H7 (cell line): Measurements from ENCODE around the gene RAB34. TPM values are rescaled to one million over a fixed set of nuclear protein-coding genes. Genes with fewer than 3 reads are reported as not detected.
A peak's percentile ranks its signal among the peaks of the same experiment; 100 is the strongest.

Experiments
- DNase-seq: peaks from one replicate; pipeline ENCODE4 v3.0.0; 2012
- H3K27me3 ChIP-seq: 2 replicates; pipeline ENCODE4 v1.6.0; 2011; ENCODE audit warnings: mild to moderate bottlenecking, low read length; ENCODE audit not compliant: control insufficient read depth, insufficient read depth
- H3K36me3 ChIP-seq: replicated peaks from 2 replicates; pipeline ENCODE4 v1.5.1; 2011; ENCODE audit warnings: low read length; ENCODE audit not compliant: control insufficient read depth, insufficient read depth
- H3K4me3 ChIP-seq: 2 replicates; pipeline ENCODE4 v1.5.1; 2011; ENCODE audit warnings: low read depth, mild to moderate bottlenecking, control low read depth, low read length, moderate library complexity; ENCODE audit not compliant: insufficient read depth
- total RNA-seq: library from RNA; depleted of rRNA; stranded (reverse); fragments of >200 nt; shearing (Covaris generic); gene quantifications from 2 replicates; pipeline ENCODE4 v1.2.3, GENCODE V29; 2014

The RAB34 gene
- total RNA-seq, 1 experiment from 2014 or later: 284 TPM

DNA sequence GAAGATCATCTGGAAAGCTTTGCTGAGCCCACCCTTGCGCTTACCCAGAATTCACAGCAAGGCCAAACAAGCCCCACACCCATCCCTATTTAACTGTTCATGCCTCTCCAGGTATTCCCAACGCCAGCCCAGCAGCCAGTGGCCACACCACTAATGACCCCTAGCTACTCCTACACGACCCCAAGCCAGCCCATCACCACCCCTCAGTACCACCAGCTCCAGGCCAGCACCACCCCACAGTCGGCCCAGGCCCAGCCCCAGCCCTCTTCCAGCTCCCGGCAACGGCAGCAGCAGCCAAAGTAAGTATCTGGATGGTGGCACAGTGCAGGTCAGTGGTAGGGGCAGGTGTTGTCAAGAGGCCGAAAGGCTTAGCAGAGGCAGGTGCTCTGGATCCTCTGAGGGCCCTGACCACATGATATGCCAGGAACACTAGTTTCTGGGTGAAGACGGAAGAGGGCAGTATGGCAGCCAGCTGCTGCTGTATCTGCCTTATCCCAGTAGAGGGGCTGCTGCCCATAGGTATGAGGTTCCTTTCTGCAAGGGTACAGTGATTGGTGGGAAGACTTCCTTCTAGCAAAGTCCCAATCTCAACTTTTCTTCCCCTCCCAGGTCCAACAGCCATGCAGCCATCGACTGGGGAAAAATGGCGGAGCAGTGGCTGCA is 16.7 kb downstream of the RAB34 start:
- Histone ChIP-seq H3K36me3 (peaks cover 61% of the 10 kb centered on the region), H3K4me3 (no peak overlapping the region), H3K27me3 (no peaks in the 10 kb centered on the region)
- peak; percentile 55 for DNase-seq

DNA sequence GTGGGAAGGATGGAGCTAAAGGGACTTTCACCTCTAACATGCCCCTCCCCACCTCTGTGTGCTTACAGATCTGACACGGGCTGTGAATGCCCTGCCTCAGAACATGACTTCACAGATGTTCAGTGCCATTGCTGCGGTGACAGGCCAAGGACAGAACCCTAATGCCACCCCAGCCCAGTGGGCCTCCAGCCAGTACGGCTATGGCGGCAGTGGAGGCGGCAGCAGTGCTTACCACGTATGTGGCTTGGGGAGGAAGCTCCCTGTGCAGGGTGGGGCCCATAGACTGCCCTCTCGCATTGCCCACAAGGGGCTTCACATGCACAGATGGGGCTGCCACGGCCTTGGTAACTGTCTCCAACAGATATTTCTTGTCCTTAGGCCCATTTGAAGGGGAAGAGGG is 17.4 kb downstream of the RAB34 start:
- no peak for DNase-seq
- Histone ChIP-seq H3K36me3 (peaks cover 65% of the 10 kb centered on the region), H3K4me3 (no peak overlapping the region), H3K27me3 (no peaks in the 10 kb centered on the region)

GRCh38 chr17:28698253-28698941 is 19.3 kb downstream of the RAB34 start:
- H3K36me3 ChIP-seq: peaks cover 77% of the 10 kb centered on the region
- no peak for DNase-seq
- H3K27me3 ChIP-seq: no peaks in the 10 kb centered on the region
- H3K4me3 ChIP-seq: no peak overlapping the region

- Histone ChIP-seq H3K27me3 (no peaks in the 10 kb centered on the region), H3K4me3 (no peak overlapping the region), H3K36me3 (peaks cover 59% of the 10 kb centered on the region)
- DNase-seq: no peak
Measured at GRCh38 chr17:28693869-28694268, 23.8 kb downstream of the RAB34 start.

DNA sequence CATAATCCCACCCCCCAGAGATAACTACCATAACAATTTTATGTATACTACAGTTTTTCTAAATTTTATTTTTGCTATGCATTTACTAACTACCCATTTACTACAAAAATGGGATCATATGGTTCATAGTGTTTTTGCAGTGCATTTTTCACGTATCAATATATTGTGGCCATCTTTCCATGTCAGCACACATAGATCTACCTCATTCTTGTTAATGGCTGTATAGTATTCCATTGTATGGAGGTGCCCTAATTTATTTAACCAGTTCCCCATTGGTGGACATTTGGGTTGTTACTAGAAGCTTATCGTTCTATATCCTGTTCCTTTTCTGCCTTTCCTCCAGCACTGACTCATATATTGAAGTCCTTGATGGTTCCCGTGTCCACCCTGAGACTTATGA is 28.7 kb downstream of the RAB34 start:
- peaks cover 62% of the 10 kb centered on the region for H3K36me3 ChIP-seq
- H3K27me3 ChIP-seq: no peaks in the 10 kb centered on the region
- no peak overlapping the region for H3K4me3 ChIP-seq
- no peak for DNase-seq

DNA sequence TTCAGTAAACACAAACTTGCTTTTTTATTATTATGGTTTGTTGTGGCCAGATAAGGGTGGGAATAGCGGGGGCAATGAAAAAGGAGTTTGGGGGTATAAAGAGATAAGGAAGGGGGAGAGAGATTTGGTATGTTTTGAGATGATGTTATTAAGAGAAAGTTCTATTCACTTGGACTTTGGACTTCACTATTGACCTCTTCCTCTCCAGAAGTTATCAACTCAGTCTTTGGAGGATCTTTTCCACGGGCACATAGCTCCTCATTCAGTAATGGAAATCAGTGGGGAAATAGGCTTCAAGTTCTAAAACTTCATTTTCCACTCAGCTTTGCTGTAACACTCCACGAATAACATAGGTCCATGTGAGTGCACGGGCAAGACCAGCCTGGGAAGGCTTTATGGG is 29.2 kb downstream of the RAB34 start:
- no peak for DNase-seq
- peaks cover 59% of the 10 kb centered on the region for H3K36me3 ChIP-seq
- no peak overlapping the region for H3K4me3 ChIP-seq
- no peaks in the 10 kb centered on the region for H3K27me3 ChIP-seq

DNA sequence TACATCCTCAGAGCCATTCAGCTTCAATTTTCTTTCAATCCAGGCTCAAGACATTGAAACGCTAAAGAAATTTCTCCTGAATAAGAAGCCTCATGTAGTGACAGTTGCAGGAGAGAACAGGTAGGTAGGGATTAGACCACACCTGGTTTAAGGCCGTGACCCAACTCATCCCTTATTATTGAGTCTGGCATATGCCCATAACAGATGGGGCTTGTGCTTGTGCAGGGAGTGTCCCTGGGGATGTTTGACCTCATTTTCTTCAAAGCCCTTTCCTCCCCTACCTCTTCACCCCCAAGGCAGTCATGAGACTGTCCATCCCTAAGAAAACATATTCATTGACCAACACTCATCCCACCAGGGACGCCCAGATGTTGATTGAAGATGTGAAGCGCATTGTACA is 31.4 kb downstream of the RAB34 start:
- Histone ChIP-seq H3K4me3 (no peak overlapping the region), H3K27me3 (no peaks in the 10 kb centered on the region), H3K36me3 (peaks cover 78% of the 10 kb centered on the region)
- no peak for DNase-seq

GRCh38 chr17:28685366-28685765 is 32.3 kb downstream of the RAB34 start:
- Histone ChIP-seq H3K4me3 (no peak overlapping the region), H3K36me3 (peaks cover 77% of the 10 kb centered on the region), H3K27me3 (no peaks in the 10 kb centered on the region)
- DNase-seq: no peak

GRCh38 chr17:28684963-28685362 is 32.7 kb downstream of the RAB34 start:
- peaks cover 74% of the 10 kb centered on the region for H3K36me3 ChIP-seq
- no peak for DNase-seq
- H3K4me3 ChIP-seq: no peak overlapping the region
- no peaks in the 10 kb centered on the region for H3K27me3 ChIP-seq

DNA sequence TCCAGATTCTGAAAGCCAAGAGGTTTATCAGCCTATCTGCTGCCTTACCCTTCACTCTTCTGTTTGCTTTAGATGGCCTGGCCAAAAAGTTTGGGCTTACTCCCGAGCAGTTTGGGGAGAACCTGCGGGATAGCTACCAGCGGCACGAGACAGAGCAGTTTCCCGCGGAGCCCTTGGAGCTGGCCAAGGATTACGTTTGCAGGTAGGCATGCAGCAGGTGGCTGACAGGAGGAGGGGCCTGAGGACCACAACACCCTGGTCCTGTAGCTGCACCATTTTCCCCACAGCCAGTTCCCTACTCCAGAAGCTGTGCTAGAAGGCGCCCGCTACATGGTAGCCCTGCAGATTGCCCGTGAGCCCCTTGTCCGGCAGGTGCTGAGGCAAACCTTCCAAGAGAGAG is 35.0 kb downstream of the RAB34 start:
- no peak for DNase-seq
- Histone ChIP-seq H3K4me3 (no peak overlapping the region), H3K36me3 (peaks cover 68% of the 10 kb centered on the region), H3K27me3 (no peaks in the 10 kb centered on the region)

GRCh38 chr17:28675980-28676379 is 41.7 kb downstream of the RAB34 start:
- Histone ChIP-seq H3K36me3 (peaks cover 55% of the 10 kb centered on the region), H3K27me3 (no peaks in the 10 kb centered on the region), H3K4me3 (no peak overlapping the region)
- peak; percentile 55 for DNase-seq

DNA sequence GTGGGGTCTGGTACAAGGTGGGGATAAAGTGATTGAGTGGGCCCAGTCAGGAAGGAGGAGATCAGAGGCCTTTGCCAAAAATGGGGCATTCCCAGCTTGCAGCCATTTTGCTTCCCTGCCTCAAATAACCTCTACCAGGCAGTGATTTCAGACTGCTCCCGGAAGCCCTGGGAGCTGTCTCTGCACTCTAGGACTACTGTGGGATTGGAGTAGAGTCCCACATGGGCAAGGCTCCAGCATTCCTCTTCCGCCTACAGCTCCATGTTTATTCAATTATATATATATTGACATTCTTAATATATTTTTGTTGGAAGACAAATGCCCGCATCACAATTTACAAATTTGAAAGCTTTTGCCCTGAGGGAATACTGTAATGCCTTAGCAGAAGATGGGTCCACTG is 42.2 kb downstream of the RAB34 start:
- Histone ChIP-seq H3K27me3 (no peaks in the 10 kb centered on the region), H3K36me3 (peaks cover 54% of the 10 kb centered on the region), H3K4me3 (no peak overlapping the region)
- DNase-seq: no peak

DNA sequence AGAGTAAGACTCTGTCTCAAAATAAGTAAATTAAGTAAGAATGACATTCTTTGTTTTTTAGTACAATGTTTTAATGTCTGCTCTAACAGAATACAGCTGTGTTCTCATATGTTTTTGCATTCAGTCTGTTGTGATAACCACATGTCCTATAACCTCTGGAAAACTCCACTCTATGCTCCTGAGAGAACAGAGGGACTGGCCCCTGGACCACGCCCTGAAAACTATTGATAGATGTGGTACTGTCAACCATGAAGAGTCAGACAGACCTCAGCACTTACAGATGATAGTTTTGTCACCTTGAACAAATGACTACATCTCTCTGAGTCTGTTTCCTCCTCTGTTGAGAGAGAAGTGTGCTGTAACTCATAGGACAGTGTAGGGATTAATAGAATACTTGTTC is 47.8 kb downstream of the RAB34 start:
- Histone ChIP-seq H3K36me3 (peaks cover 30% of the 10 kb centered on the region), H3K27me3 (no peaks in the 10 kb centered on the region), H3K4me3 (no peak overlapping the region)
- no peak for DNase-seq

GRCh38 chr17:28667870-28668269 is 49.8 kb downstream of the RAB34 start:
- Histone ChIP-seq H3K4me3 (no peak overlapping the region), H3K27me3 (no peaks in the 10 kb centered on the region), H3K36me3 (peaks cover 16% of the 10 kb centered on the region)
- no peak for DNase-seq

DNA sequence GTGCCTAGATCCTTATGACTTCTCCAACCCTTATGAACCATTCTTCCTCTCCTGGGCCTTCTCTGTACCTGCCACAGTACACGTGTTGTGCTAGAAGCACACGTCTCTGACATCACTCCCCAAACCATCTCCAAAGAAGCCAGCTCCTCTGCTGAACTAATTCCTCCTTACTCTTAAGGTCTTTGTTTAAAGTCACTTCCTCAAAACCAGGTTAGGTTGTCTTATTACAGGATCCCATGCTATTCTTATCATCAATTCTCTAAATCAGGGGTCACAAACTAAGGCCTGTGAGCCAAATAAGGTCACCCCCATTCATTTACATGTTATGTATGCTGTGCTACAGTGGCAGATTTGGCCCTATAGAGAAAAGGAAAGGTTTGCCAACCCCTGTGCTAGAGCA is 51.7 kb downstream of the RAB34 start:
- no peaks in the 10 kb centered on the region for H3K27me3 ChIP-seq
- no peak for DNase-seq
- H3K4me3 ChIP-seq: no peak overlapping the region
- H3K36me3 ChIP-seq: peaks cover 3% of the 10 kb centered on the region
